CD4-positive, alpha-beta T cell (primary cell): ENCODE results near the gene MEIOC. TPM values are rescaled to one million over a fixed set of nuclear protein-coding genes. Genes with fewer than 3 reads are reported as not detected.

ENCODE experiments used
- ATAC-seq: fragments of 200-7000 bp; cut with Tn5 transposase; one replicate; pipeline ENCODE4 v1.10.0; 2022; ENCODE audit warnings: mild to moderate bottlenecking; ENCODE audit not compliant: poor library complexity
- CTCF ChIA-PET: fragments of 350-600 bp; sonication (Branson Sonifier 250); formaldehyde crosslinking; loops from one replicate; lab custom pipeline; 2021; ENCODE audit warnings: antibody characterized with exemption, inconsistent platforms; lab: Charles Lee
- POLR2A ChIA-PET: fragments of 350-600 bp; sonication (Branson Sonifier 250); formaldehyde crosslinking; loops from one replicate; lab custom pipeline; 2021; ENCODE audit warnings: antibody characterized with exemption, inconsistent platforms; lab: Charles Lee
- DNase-seq, 14 experiments: peaks; one replicate each; pipeline ENCODE4 v3.0.0-alpha.2; 2013 to 2020; ENCODE audit warnings: mixed read lengths in 2 of 14
- H3K27ac ChIP-seq, 2 donors: one replicate each; pipeline versions ENCODE4 v1.5.1 to v1.7.0; 2013; ENCODE audit warnings: low read length in 2 of 2, low read depth in 1 of 2, mild to moderate bottlenecking in 1 of 2
- H3K27me3 ChIP-seq, 2 experiments: 1 replicate in 1 of 2; 2 replicates in 1 of 2; pipeline versions ENCODE4 v1.6.1 to v1.7.0; 2013; ENCODE audit warnings: low read length in 2 of 2, control low read depth in 1 of 2, mild to moderate bottlenecking in 1 of 2, moderate library complexity in 1 of 2; ENCODE audit not compliant: insufficient read depth in 2 of 2, control insufficient read depth in 1 of 2
- H3K36me3 ChIP-seq: one replicate; pipeline ENCODE4 v1.6.1; 2013; ENCODE audit warnings: low read length, control low read depth; ENCODE audit not compliant: insufficient read depth
- H3K4me1 ChIP-seq: one replicate; pipeline ENCODE4 v1.6.1; 2013; ENCODE audit warnings: low read length, control low read depth; ENCODE audit not compliant: insufficient read depth
- H3K4me3 ChIP-seq: one replicate; pipeline ENCODE4 v1.5.1; 2013; ENCODE audit warnings: mild to moderate bottlenecking, low read length, moderate library complexity
- H3K9me3 ChIP-seq, 2 experiments: 1 replicate in 1 of 2; 2 replicates in 1 of 2; pipeline versions ENCODE4 v1.6.1 to v1.7.0; 2013; ENCODE audit warnings: low read length in 2 of 2, mild to moderate bottlenecking in 2 of 2, control low read depth in 1 of 2, moderate library complexity in 1 of 2; ENCODE audit not compliant: control insufficient read depth in 1 of 2, insufficient read depth in 1 of 2
- H3K27ac Mint-ChIP-seq: one replicate; pipeline ENCODE4 v1.8.0; 2020; ENCODE audit warnings: mixed read lengths
- H3K27me3 Mint-ChIP-seq: one replicate; pipeline ENCODE4 v1.8.0; 2021; ENCODE audit warnings: mixed read lengths
- H3K36me3 Mint-ChIP-seq: one replicate; pipeline ENCODE4 v1.8.0; 2021; ENCODE audit warnings: low read depth, mixed read lengths
- H3K4me1 Mint-ChIP-seq: one replicate; pipeline ENCODE4 v1.8.0; 2021; ENCODE audit warnings: low read depth, mixed read lengths
- H3K4me3 Mint-ChIP-seq: one replicate; pipeline ENCODE4 v1.8.0; 2020; ENCODE audit warnings: mild to moderate bottlenecking, mixed read lengths
- H3K9me3 Mint-ChIP-seq: one replicate; pipeline ENCODE4 v1.8.0; 2020; ENCODE audit warnings: mixed read lengths
- CTCF ChIP-seq: fragments of 200-600 bp; IDR thresholded peaks from one replicate; pipeline ENCODE4 v1.8.0; 2022; ENCODE audit warnings: antibody characterized with exemption, mild to moderate bottlenecking
- intact Hi-C, 2 experiments: fragments of 100-400 bp; cut with DNase I in 1 of 2; cut with micrococcal nuclease in 1 of 2; formaldehyde crosslinking; loops; one replicate each; pipeline versions ENCODE4 v1.15.1 to v1.9.0; 2023 to 2025; cut with DNase I, micrococcal nuclease
- total RNA-seq, 174 experiments: library from RNA in 2 of 174; stranded (reverse) in 2 of 174; gene quantifications; one replicate each; pipeline ENCODE4 v1.2.3 and lab custom pipeline; 2021 to 2026

Gene MEIOC
- total RNA-seq, 2 experiments from 2014 or later, result 0.08 TPM; not detected in 1

- Mint-ChIP-seq H3K4me3 (peak overlapping the region; percentile 98), H3K27me3 (no peaks in the 10 kb centered on the region), H3K36me3 (peaks cover 51% of the 10 kb centered on the region), H3K9me3 (no peaks in the 10 kb centered on the region), H3K4me1 (peaks cover 30% of the 10 kb centered on the region), H3K27ac (peak overlapping the region; percentile 96)
- H3K27ac ChIP-seq, result no peak overlapping the region
- no peak overlapping the region for H3K4me3 ChIP-seq
- peaks cover 23% of the 10 kb centered on the region for H3K36me3 ChIP-seq
- ChIA-PET CTCF (no interaction called here), POLR2A (interaction anchor here (0.6 to 3.7 kb wide), 3 partner anchors 20 to 395 kb away, joined by 3 to 33 read pairs (median 3); partner anchors contain the start of gene DBF4B)
- H3K9me3 ChIP-seq, result no peaks in the 10 kb centered on the region
- ATAC-seq (no peak), DNase-seq (no peak)
- no peak for TF ChIP-seq CTCF
- peaks cover 27% of the 10 kb centered on the region for H3K4me1 ChIP-seq
- intact Hi-C loops, result loop anchor here in 1 of 2 experiments (2.0 kb wide), 1 partner anchor 211 kb away; the partner anchor contains the start of gene EFTUD2
- H3K27me3 ChIP-seq, result no peaks in the 10 kb centered on the region
Measured at GRCh38 chr17:44688200-44688599, 31.9 kb downstream of the MEIOC start.

- POLR2A ChIA-PET, result interaction anchor here (0.6 to 3.7 kb wide), 4 partner anchors 19 to 467 kb away, joined by 3 to 33 read pairs (median 3); partner anchors contain the start of gene DBF4B
- DNase-seq, result peak in 1 of 14 experiments; percentile 34
- peak overlapping the region; percentile 88 for H3K4me3 ChIP-seq
Measured at GRCh38 chr17:44688675-44689476, 32.6 kb downstream of the MEIOC start.

More at GRCh38 chr17:44688675-44689476, 32.6 kb downstream of the MEIOC start:
- Histone ChIP-seq H3K4me1 (peaks cover 27% of the 10 kb centered on the region), H3K27ac (peak overlapping the region; percentile 51 to 89), H3K27me3 (no peaks in the 10 kb centered on the region), H3K9me3 (no peaks in the 10 kb centered on the region), H3K36me3 (peaks cover 16% of the 10 kb centered on the region)
- H3K27ac Mint-ChIP-seq, result peak overlapping the region; percentile 96
- H3K27me3 Mint-ChIP-seq, result no peaks in the 10 kb centered on the region
- CTCF ChIA-PET, result no interaction called here
- H3K4me3 Mint-ChIP-seq, result peak overlapping the region; percentile 98
- H3K36me3 Mint-ChIP-seq, result peaks cover 44% of the 10 kb centered on the region
- H3K4me1 Mint-ChIP-seq, result peaks cover 30% of the 10 kb centered on the region
- ATAC-seq, result peak; percentile 11
- no peaks in the 10 kb centered on the region for H3K9me3 Mint-ChIP-seq
- no peak for TF ChIP-seq CTCF
- intact Hi-C loops, result loop anchor here (1.0 to 2.0 kb wide), 2 partner anchors 19 to 210 kb away; partner anchors contain the start of genes DBF4B (in 2 of the 2) and EFTUD2 (in 1 of the 2)
